Measurements from ENCODE around the gene AQP10. TPM values are rescaled to one million over a fixed set of nuclear protein-coding genes. Genes with fewer than 3 reads are reported as not detected.
A peak's percentile ranks its signal among the peaks of the same experiment; 100 is the strongest.

The AQP10 gene
- total RNA-seq, 1 experiment from 2014 or later = not detected

DNA sequence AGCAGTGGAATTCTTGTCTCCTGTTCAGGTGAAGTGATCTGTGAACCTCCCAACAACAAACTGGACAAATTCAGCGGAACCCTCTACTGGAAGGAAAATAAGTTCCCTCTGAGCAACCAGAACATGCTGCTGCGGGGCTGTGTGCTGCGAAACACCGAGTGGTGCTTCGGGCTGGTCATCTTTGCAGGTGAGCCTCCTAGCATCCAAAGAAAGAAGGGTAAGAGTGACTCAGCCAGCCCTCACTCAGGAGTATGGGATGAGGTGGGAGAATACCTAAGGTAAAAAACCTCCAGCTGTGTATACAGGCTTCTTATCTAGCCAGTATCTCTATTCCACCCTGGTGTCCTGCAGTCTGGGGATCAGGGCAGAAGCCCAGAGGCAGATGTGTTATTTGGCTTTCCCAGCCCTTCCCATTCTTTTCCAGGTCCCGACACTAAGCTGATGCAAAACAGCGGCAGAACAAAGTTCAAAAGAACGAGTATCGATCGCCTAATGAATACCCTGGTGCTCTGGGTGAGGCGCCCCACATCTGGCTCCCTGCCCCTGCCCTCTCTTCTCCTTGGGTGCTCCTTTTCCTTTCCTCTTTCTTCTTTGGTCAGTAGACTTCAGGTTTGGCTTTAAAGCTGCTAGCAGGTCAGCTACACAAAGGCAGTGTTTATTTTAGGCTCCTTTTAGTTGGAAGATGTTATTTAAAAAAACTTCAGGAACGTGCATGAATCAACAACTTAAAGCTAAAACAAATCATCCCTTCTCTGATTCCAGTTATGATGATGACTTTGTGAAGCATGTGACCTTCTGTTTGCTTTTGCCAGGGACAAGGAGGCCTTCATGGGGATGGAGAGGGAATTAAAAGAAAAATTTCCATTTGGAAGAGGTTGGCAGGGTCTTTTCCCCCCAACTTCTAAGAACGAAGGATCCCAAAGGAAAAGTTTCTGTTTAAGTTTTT, 13.5 kb downstream of the AQP10 start:
- Histone ChIP-seq H3K4me1 (replicated peaks; ENCODE audit: insufficient read depth) (no peaks in the 10 kb centered on the region), H3K4me2 (0 out of 2 replicates have a peak overlapping the region, but pooled peaks have one; percentile 1), H3K9me2 (ENCODE audit: insufficient read depth) (no peaks in the 10 kb centered on the region), H3K79me2 (ENCODE audit: low read depth) (no peaks in the 10 kb centered on the region), H2AFZ (no peak overlapping the region), H3K27me3 (ENCODE audit: insufficient read depth, low read depth) (peaks cover 76% of the 10 kb centered on the region), H3F3A (ENCODE audit: insufficient read depth, low read depth) (no peaks in the 10 kb centered on the region), H3K9me3 (ENCODE audit: insufficient read depth, low read depth) (no peaks in the 10 kb centered on the region), H4K20me1 (ENCODE audit: insufficient read depth) (no peaks in the 10 kb centered on the region), H3K36me3 (ENCODE audit: low read depth) (no peaks in the 10 kb centered on the region), H3K4me3 (no peak overlapping the region), H3K27ac (no peak overlapping the region)
- POLR2A ChIA-PET (ENCODE audit: unreplicated experiment) = no interaction called here
- BruUV-seq (replicated peaks) = no TSS peak
- intact Hi-C loops (cut with micrococcal nuclease; ENCODE audit: unreplicated experiment) = loop anchor here (5.0 kb wide), 2 partner anchors 73 to 137 kb away; partner anchors contain the start of gene IL6R
- no peak for TF ChIP-seq EZH2 (IDR thresholded peaks at IDR 0.05; ENCODE audit: low read depth)
- TF ChIP-seq, protein P1, sequence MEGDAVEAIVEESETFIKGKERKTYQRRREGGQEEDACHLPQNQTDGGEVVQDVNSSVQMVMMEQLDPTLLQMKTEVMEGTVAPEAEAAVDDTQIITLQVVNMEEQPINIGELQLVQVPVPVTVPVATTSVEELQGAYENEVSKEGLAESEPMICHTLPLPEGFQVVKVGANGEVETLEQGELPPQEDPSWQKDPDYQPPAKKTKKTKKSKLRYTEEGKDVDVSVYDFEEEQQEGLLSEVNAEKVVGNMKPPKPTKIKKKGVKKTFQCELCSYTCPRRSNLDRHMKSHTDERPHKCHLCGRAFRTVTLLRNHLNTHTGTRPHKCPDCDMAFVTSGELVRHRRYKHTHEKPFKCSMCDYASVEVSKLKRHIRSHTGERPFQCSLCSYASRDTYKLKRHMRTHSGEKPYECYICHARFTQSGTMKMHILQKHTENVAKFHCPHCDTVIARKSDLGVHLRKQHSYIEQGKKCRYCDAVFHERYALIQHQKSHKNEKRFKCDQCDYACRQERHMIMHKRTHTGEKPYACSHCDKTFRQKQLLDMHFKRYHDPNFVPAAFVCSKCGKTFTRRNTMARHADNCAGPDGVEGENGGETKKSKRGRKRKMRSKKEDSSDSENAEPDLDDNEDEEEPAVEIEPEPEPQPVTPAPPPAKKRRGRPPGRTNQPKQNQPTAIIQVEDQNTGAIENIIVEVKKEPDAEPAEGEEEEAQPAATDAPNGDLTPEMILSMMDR (conservative IDR thresholded peaks at IDR 0.05) = no peak
- CTCF ChIA-PET = interaction anchor here (0.6 to 1.0 kb wide), 5 partner anchors 8 to 211 kb away, joined by 3 to 7 read pairs (median 5); no protein-coding TSS in a partner anchor
- no peak for DNase-seq

GRCh38 chr1:154335025-154335714, 14.3 kb downstream of the AQP10 start:
- Histone ChIP-seq H3K4me3 (no peak overlapping the region), H3K79me2 (ENCODE audit: low read depth) (no peaks in the 10 kb centered on the region), H3K36me3 (ENCODE audit: low read depth) (no peaks in the 10 kb centered on the region), H3K4me2 (0 out of 2 replicates have a peak overlapping the region, but pooled peaks have one; percentile 1), H4K20me1 (ENCODE audit: insufficient read depth) (no peaks in the 10 kb centered on the region), H3K4me1 (replicated peaks; ENCODE audit: insufficient read depth) (no peaks in the 10 kb centered on the region), H2AFZ (no peak overlapping the region), H3K27ac (no peak overlapping the region), H3K27me3 (ENCODE audit: insufficient read depth, low read depth) (peaks cover 78% of the 10 kb centered on the region), H3K9me3 (ENCODE audit: insufficient read depth, low read depth) (no peaks in the 10 kb centered on the region), H3F3A (ENCODE audit: insufficient read depth, low read depth) (no peaks in the 10 kb centered on the region), H3K9me2 (ENCODE audit: insufficient read depth) (no peaks in the 10 kb centered on the region)
- no TSS peak for BruUV-seq (replicated peaks)
- intact Hi-C loops (cut with micrococcal nuclease; ENCODE audit: unreplicated experiment) = loop anchor here (5.0 kb wide), 2 partner anchors 72 to 138 kb away; partner anchors contain the start of gene IL6R
- TF ChIP-seq, protein P1 (conservative IDR thresholded peaks at IDR 0.05) = peak; percentile 90
- no peak for TF ChIP-seq EZH2 (IDR thresholded peaks at IDR 0.05; ENCODE audit: low read depth)
- DNase-seq = peak in 1 of 2 experiments; percentile 66
- ChIA-PET CTCF (interaction anchor here (0.6 to 1.0 kb wide), 5 partner anchors 9 to 212 kb away, joined by 3 to 7 read pairs (median 5); no protein-coding TSS in a partner anchor), POLR2A (ENCODE audit: unreplicated experiment) (no interaction called here)

DNA sequence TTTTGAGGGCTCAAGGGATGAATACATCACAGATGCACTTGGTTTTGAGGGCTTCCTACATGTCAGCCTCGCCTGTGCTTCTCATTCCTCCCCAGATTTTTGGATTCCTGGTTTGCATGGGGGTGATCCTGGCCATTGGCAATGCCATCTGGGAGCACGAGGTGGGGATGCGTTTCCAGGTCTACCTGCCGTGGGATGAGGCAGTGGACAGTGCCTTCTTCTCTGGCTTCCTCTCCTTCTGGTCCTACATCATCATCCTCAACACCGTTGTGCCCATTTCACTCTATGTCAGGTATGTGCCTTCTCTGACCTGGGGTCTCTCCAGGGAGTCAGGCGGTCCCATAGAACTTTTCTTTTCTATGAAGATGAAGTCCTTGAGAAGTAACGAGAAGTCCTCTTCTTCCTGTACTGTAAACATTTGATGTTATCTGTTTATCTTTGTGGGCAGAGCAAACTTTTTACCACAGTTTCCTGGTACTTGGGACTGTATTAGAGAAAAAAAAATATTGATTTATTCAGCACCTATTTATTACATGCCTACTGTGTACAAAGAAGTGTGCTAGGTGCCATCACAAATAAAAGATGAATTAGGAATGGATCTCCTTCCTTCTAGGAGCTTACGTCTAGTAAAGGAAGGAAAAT, 16.5 kb downstream of the AQP10 start:
- Histone ChIP-seq H3K9me3 (ENCODE audit: insufficient read depth, low read depth) (no peaks in the 10 kb centered on the region), H3K4me3 (no peak overlapping the region), H2AFZ (no peak overlapping the region), H3K27ac (no peak overlapping the region), H3K36me3 (ENCODE audit: low read depth) (no peaks in the 10 kb centered on the region), H4K20me1 (ENCODE audit: insufficient read depth) (no peaks in the 10 kb centered on the region), H3K9me2 (ENCODE audit: insufficient read depth) (no peaks in the 10 kb centered on the region), H3K4me2 (no peak overlapping the region), H3F3A (ENCODE audit: insufficient read depth, low read depth) (no peaks in the 10 kb centered on the region; the same call in 1 of the 2 replicates), H3K27me3 (ENCODE audit: insufficient read depth, low read depth) (peaks cover 76% of the 10 kb centered on the region), H3K4me1 (replicated peaks; ENCODE audit: insufficient read depth) (no peaks in the 10 kb centered on the region), H3K79me2 (ENCODE audit: low read depth) (no peaks in the 10 kb centered on the region)
- no peak for DNase-seq
- intact Hi-C loops (cut with micrococcal nuclease; ENCODE audit: unreplicated experiment) = loop anchor here (5.0 kb wide), 2 partner anchors 70 to 140 kb away; partner anchors contain the start of gene IL6R
- no TSS peak for BruUV-seq (replicated peaks)
- CTCF ChIA-PET = interaction anchor here (0.6 kb wide), 2 partner anchors 11 to 233 kb away, joined by 3 read pairs; no protein-coding TSS in a partner anchor
- TF ChIP-seq, protein P1 (conservative IDR thresholded peaks at IDR 0.05) = no peak
- no peak for TF ChIP-seq EZH2 (IDR thresholded peaks at IDR 0.05; ENCODE audit: low read depth)
- POLR2A ChIA-PET (ENCODE audit: unreplicated experiment) = no interaction called here

All from PC-9 (cell line).